ENCODE measurements around the gene PNLIPRP2. TPM values are rescaled to one million over a fixed set of nuclear protein-coding genes. Genes with fewer than 3 reads are reported as not detected.

The PNLIPRP2 gene
- total RNA-seq, 1 experiment from 2014 or later = 0.24 TPM

DNA sequence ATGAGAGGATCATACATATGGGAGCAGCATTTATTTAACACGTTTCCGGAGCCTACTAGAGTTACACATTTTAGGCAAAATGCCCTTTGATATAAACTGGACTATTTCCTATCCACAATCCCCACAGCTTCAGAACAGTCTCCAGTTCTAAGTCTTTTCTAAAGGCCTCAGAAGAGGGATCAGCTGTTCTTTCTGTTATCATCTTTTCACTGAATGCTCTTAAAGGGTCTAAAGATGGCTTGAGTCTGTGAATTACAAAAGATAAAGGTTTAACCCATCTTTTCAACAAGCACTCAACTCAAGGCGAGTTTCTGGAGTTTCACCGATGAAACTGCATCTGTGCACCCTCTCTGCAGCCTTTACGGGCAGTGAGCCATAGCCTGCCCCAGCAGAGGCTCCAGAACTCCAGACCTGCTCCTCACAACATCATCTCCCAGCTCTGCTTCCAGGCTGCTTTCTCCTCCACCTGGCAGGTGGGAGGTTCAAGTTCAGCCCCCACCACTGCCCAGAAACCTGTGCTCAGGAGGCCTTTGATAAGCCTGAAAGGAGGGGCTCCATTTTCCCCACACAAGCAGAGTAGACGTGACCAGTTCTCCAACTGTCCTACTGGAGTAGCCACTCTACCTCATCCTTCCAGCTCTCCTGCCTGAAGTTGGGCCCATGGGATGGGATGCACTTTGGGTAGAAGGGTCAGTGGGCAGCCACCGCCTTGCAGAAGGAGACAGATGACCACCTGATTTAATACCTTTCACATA lies 68.2 kb downstream of the PNLIPRP2 start:
- H2BK5ac ChIP-seq (ENCODE audit: insufficient read length, low read length) = no peak overlapping the region
- H3K4me3 Mint-ChIP-seq = no peak overlapping the region
- H2AK5ac ChIP-seq (ENCODE audit: insufficient read length, low read length) = no peak overlapping the region
- H3K9me3 Mint-ChIP-seq = 0 out of 5 replicates have a peak, but pooled peaks cover 0 to 3% of the 10 kb centered on the region in 2 experiments
- WGBS (ENCODE audit: extremely low coverage, insufficient read length, low lambda C conversion rate) = no CpG with 5 or more reads among the region's 7 CpGs
- H3K27ac Mint-ChIP-seq = no peak overlapping the region
- H3K18ac ChIP-seq (ENCODE audit: insufficient read length, low read depth, low read length) = no peak overlapping the region
- peaks cover 0 to 5% (median 0%) of the 10 kb centered on the region in 3 experiments; a peak in 3 of 7 replicates for H3K36me3 Mint-ChIP-seq (ENCODE audit: insufficient read depth in 1 of 3, low read depth in 3 of 3)
- H3K4me1 ChIP-seq (ENCODE audit: insufficient read depth, low read length) = peaks cover 4% of the 10 kb centered on the region; the same call in 1 of the 2 replicates
- no peak overlapping the region for H2BK12ac ChIP-seq (ENCODE audit: insufficient read length, low read depth, low read length)
- no peak overlapping the region for H4K8ac ChIP-seq (replicated peaks; ENCODE audit: insufficient read length, low read depth, low read length)
- no peaks in the 10 kb centered on the region for H3K79me1 ChIP-seq (ENCODE audit: insufficient read depth, low read depth, low read length, poor library complexity, severe bottlenecking)
- H2BK15ac ChIP-seq (ENCODE audit: low read depth, low read length) = no peak overlapping the region
- H2BK20ac ChIP-seq (ENCODE audit: low read depth, low read length, poor library complexity, severe bottlenecking) = no peak overlapping the region
- H3K27me3 Mint-ChIP-seq (ENCODE audit: low read depth) = peaks cover 26% of the 10 kb centered on the region
- no peaks in the 10 kb centered on the region for H3K79me2 ChIP-seq (ENCODE audit: insufficient read depth, low read length)
- H2BK120ac ChIP-seq (ENCODE audit: low read depth, low read length, poor library complexity, severe bottlenecking) = no peak overlapping the region
- H3K14ac ChIP-seq (ENCODE audit: insufficient read depth, low read length) = no peak overlapping the region
- no peaks in the 10 kb centered on the region for H3K27me3 ChIP-seq (ENCODE audit: insufficient read depth, low read length)
- no peak overlapping the region for H3K27ac ChIP-seq (ENCODE audit: insufficient read length, low read depth, low read length)
- H2AFZ ChIP-seq (ENCODE audit: low read length) = no peak overlapping the region
- no peaks in the 10 kb centered on the region for H3K9me3 ChIP-seq (ENCODE audit: control insufficient read depth, low read depth, low read length)
- H3K4me1 Mint-ChIP-seq = peaks cover 44 to 49% of the 10 kb centered on the region in 2 experiments
- no peak overlapping the region for H3K4me2 ChIP-seq (ENCODE audit: insufficient read depth, insufficient read length, low read length)
- H3K23ac ChIP-seq (ENCODE audit: insufficient read length, low read depth, low read length) = no peak overlapping the region
- H3K4ac ChIP-seq (ENCODE audit: low read depth, low read length) = no peak overlapping the region
- H3K56ac ChIP-seq (ENCODE audit: insufficient read length, low read depth, low read length) = no peak overlapping the region
- H4K20me1 ChIP-seq (ENCODE audit: control insufficient read depth, insufficient read depth, insufficient read length) = no peaks in the 10 kb centered on the region
- no peak overlapping the region for H3T11ph ChIP-seq (ENCODE audit: low read length)
- H3K23me2 ChIP-seq (ENCODE audit: insufficient read length, low read depth, low read length, poor library complexity, severe bottlenecking) = no peaks in the 10 kb centered on the region
- DNase-seq = no peak
- H3K9ac ChIP-seq (ENCODE audit: extremely low read depth, insufficient read length, low read length) = no peak overlapping the region
- no peak overlapping the region for H4K91ac ChIP-seq (ENCODE audit: insufficient read length, low read depth, low read length)
- TF ChIP-seq, protein P1, sequence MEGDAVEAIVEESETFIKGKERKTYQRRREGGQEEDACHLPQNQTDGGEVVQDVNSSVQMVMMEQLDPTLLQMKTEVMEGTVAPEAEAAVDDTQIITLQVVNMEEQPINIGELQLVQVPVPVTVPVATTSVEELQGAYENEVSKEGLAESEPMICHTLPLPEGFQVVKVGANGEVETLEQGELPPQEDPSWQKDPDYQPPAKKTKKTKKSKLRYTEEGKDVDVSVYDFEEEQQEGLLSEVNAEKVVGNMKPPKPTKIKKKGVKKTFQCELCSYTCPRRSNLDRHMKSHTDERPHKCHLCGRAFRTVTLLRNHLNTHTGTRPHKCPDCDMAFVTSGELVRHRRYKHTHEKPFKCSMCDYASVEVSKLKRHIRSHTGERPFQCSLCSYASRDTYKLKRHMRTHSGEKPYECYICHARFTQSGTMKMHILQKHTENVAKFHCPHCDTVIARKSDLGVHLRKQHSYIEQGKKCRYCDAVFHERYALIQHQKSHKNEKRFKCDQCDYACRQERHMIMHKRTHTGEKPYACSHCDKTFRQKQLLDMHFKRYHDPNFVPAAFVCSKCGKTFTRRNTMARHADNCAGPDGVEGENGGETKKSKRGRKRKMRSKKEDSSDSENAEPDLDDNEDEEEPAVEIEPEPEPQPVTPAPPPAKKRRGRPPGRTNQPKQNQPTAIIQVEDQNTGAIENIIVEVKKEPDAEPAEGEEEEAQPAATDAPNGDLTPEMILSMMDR (conservative IDR thresholded peaks at IDR 0.05) = no peak
- no peak overlapping the region for H4K5ac ChIP-seq (ENCODE audit: insufficient read length, low read depth, low read length)
